Tibial nerve (tissue), 4 donors: ENCODE results near the gene PPP1R14B.

Experiments used
- CTCF ChIP-seq, 5 experiments: fragments of 200-600 bp in 3 of 5; fragments of 450-650 bp in 2 of 5; sonication (generic) in 3 of 5; IDR thresholded peaks; one replicate each; pipeline ENCODE4 v1.5.1; 2016 to 2019; ENCODE audit warnings: antibody characterized with exemption in 5 of 5, mild to moderate bottlenecking in 3 of 5, moderate library complexity in 2 of 5
- EP300 ChIP-seq, 2 donors: sonication (generic); formaldehyde crosslinking; IDR thresholded peaks; one replicate each; pipeline ENCODE4 v1.6.1; 2017; ENCODE audit warnings: antibody characterized with exemption in 2 of 2, mild to moderate bottlenecking in 1 of 2

GRCh38 chr11:64229090-64229743, 17.5 kb downstream of the PPP1R14B start:
- TF ChIP-seq CTCF (IDR thresholded peaks at IDR 0.05) (no peak), EP300 (IDR thresholded peaks at IDR 0.05) (no peak)
